ENCODE results near the gene CLBA1. TPM values are rescaled to one million over a fixed set of nuclear protein-coding genes. Genes with fewer than 3 reads are reported as not detected.

The CLBA1 gene
- polyA plus RNA-seq, 2 of the 4 experiments (the other 2 are of a cell fraction): 11.5 to 12.0 TPM

- CTCF ChIA-PET: interaction anchor here (1.8 to 9.1 kb wide), 3 partner anchors 15 to 27 kb away, joined by 6 to 509 read pairs (median 30); partner anchors contain the start of gene CDCA4
These were observed 54.0 kb downstream of the CLBA1 start for GRCh38 chr14:105039458-105040205.

GRCh38 chr14:105041841-105042765 is 56.5 kb downstream of the CLBA1 start:
- POLR2A ChIA-PET: interaction anchor here (0.6 kb wide), 1 partner anchor 29 kb away, joined by 3 read pairs; no protein-coding TSS in a partner anchor
- FAIRE-seq (no peak), DNase-seq (ENCODE audit: low read depth in 1 of 2, low spot score in 1 of 2) (peak in 1 of 2 experiments; percentile 36), ATAC-seq (no peak)
- 77% methylated on average over 25 of the region's 28 CpGs for WGBS (ENCODE audit: missing lambda C conversion rate)
- H3K4me3 ChIP-seq: no peak overlapping the region
- CTCF ChIA-PET: interaction anchor here (0.7 to 9.1 kb wide), 8 partner anchors 18 to 149 kb away, joined by 3 to 509 read pairs (median 22); partner anchors contain the start of genes CDCA4 and CLBA1
- peak overlapping the region in 1 of 2 experiments; percentile 47; a peak in 2 of 6 replicates for H3K27ac ChIP-seq
- H3K4me2 ChIP-seq: no peak overlapping the region
- TF ChIP-seq KDM1A (IDR thresholded peaks at IDR 0.05; ENCODE audit: low read depth) (no peak), FOSL2 (IDR thresholded peaks at IDR 0.05) (no peak), FOSL2 (CRISPR knock-in tag; IDR thresholded peaks at IDR 0.05) (peak; percentile 40; the same call in 1 of the 2 replicates)
- H3K9me3 ChIP-seq: no peaks in the 10 kb centered on the region
- H3K4me1 ChIP-seq: 0 out of 3 replicates have a peak, but pooled peaks cover 4% of the 10 kb centered on the region

More at GRCh38 chr14:105039458-105040205, 54.0 kb downstream of the CLBA1 start:
- H3K27ac ChIP-seq: no peak overlapping the region
- WGBS (ENCODE audit: missing lambda C conversion rate): 77% methylated on average over 12 of the region's 14 CpGs
- TF ChIP-seq, protein P1, sequence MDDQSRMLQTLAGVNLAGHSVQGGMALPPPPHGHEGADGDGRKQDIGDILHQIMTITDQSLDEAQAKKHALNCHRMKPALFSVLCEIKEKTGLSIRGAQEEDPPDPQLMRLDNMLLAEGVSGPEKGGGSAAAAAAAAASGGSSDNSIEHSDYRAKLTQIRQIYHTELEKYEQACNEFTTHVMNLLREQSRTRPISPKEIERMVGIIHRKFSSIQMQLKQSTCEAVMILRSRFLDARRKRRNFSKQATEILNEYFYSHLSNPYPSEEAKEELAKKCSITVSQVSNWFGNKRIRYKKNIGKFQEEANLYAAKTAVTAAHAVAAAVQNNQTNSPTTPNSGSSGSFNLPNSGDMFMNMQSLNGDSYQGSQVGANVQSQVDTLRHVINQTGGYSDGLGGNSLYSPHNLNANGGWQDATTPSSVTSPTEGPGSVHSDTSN (IDR thresholded peaks at IDR 0.05): no peak
- TF ChIP-seq KDM5A (IDR thresholded peaks at IDR 0.05): no peak
- no peak for TF ChIP-seq HOXA7 (CRISPR knock-in tag; IDR thresholded peaks at IDR 0.05)
- TF ChIP-seq CBX8 (IDR thresholded peaks at IDR 0.05): no peak
- no peak for TF ChIP-seq JUNB (IDR thresholded peaks at IDR 0.05)
- TF ChIP-seq, protein P2, sequence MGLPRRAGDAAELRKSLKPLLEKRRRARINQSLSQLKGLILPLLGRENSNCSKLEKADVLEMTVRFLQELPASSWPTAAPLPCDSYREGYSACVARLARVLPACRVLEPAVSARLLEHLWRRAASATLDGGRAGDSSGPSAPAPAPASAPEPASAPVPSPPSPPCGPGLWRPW (IDR thresholded peaks at IDR 0.05): no peak
- TF ChIP-seq RARB (CRISPR knock-in tag; IDR thresholded peaks at IDR 0.05): no peak
- H3K4me1 ChIP-seq: 0 out of 3 replicates have a peak, but pooled peaks cover 4% of the 10 kb centered on the region
- ATAC-seq (no peak), DNase-seq (ENCODE audit: low read depth in 1 of 2, low spot score in 1 of 2) (no peak), FAIRE-seq (no peak)
- no peak overlapping the region for H3K4me2 ChIP-seq
- no peaks in the 10 kb centered on the region for H3K9me3 ChIP-seq
- POLR2A ChIA-PET: no interaction called here
- no peak overlapping the region for H3K4me3 ChIP-seq

GRCh38 chr14:105042813-105043212 is 57.2 kb downstream of the CLBA1 start:
- no peak overlapping the region for H3K4me2 ChIP-seq
- CTCF ChIA-PET: interaction anchor here (0.8 to 9.1 kb wide), 6 partner anchors 12 to 68 kb away, joined by 3 to 509 read pairs (median 57); partner anchors contain the start of genes CDCA4 and CLBA1
- POLR2A ChIA-PET: interaction anchor here (0.6 to 2.0 kb wide), 2 partner anchors 22 to 30 kb away, joined by 3 to 5 read pairs; partner anchors contain the start of gene CDCA4
- no peak for ATAC-seq
- 0 out of 3 replicates have a peak, but pooled peaks cover 4% of the 10 kb centered on the region for H3K4me1 ChIP-seq
- DNase-seq (ENCODE audit: low read depth in 1 of 2, low spot score in 1 of 2): no peak
- no peak for FAIRE-seq
- no peak for TF ChIP-seq CHD4 (IDR thresholded peaks at IDR 0.05; ENCODE audit: borderline replicate concordance)
- TF ChIP-seq RNF2 (IDR thresholded peaks at IDR 0.05; ENCODE audit: borderline replicate concordance, low read depth): no peak
- no peak for TF ChIP-seq NR3C1 (IDR thresholded peaks at IDR 0.05)
- H3K9me3 ChIP-seq: no peaks in the 10 kb centered on the region
- peak overlapping the region in 1 of 2 experiments; percentile 14; a peak in 1 of 6 replicates for H3K27ac ChIP-seq
- 88% methylated on average over 15 of the region's 17 CpGs for WGBS (ENCODE audit: missing lambda C conversion rate)
- no peak overlapping the region for H3K4me3 ChIP-seq

DNA sequence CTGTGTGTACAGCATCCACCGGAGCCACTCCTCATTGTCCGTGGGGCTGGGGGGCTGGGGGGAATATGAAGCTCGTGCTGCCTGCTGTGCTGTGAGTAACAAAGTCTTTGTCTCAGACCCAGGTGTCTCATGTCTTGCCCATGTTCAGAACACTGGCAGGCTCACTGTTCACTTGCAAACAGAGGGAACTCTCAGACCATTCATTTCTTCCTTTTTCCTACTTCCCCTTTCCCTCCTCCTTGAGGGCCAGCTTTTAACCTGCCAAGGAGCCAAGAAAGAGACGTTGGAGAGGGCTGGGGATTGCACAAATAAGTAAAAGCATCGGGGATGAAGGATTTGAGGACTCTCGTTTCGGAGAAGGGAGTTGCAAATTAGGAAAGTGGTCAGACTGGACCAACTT is 58.1 kb downstream of the CLBA1 start:
- CTCF ChIA-PET: interaction anchor here (3.6 to 9.1 kb wide), 9 partner anchors 11 to 107 kb away, joined by 24 to 509 read pairs (median 70); partner anchors contain the start of genes CDCA4, CLBA1 and GPR132
- POLR2A ChIA-PET: interaction anchor here (2.0 kb wide), 1 partner anchor 23 kb away, joined by 5 read pairs; the partner anchor contains the start of gene CDCA4
- DNase-seq (ENCODE audit: low read depth in 1 of 2, low spot score in 1 of 2): no peak
- 0 out of 3 replicates have a peak, but pooled peaks cover 4% of the 10 kb centered on the region for H3K4me1 ChIP-seq
- H3K27ac ChIP-seq: peak overlapping the region in 1 of 2 experiments; percentile 22; a peak in 1 of 6 replicates
- H3K4me3 ChIP-seq: no peak overlapping the region
- ATAC-seq: no peak
- no peak for FAIRE-seq
- no peak for TF ChIP-seq CHD2 (IDR thresholded peaks at IDR 0.05; ENCODE audit: low read length, partially characterized antibody)
- TF ChIP-seq FOXS1 (CRISPR knock-in tag; IDR thresholded peaks at IDR 0.05): no peak
- TF ChIP-seq MAX (IDR thresholded peaks at IDR 0.05): no peak
- no peak for TF ChIP-seq MYC (IDR thresholded peaks at IDR 0.05; ENCODE audit: borderline replicate concordance, low read length)
- TF ChIP-seq MAZ (IDR thresholded peaks at IDR 0.05; ENCODE audit: borderline replicate concordance, low read depth, low read length): no peak
- no peak for TF ChIP-seq FOSL2 (IDR thresholded peaks at IDR 0.05)
- TF ChIP-seq FOSL2 (CRISPR knock-in tag; IDR thresholded peaks at IDR 0.05): no peak
- TF ChIP-seq ZC3H11A (IDR thresholded peaks at IDR 0.05): no peak
- no peak for TF ChIP-seq FOSB (CRISPR knock-in tag; IDR thresholded peaks at IDR 0.05)
- no peak for TF ChIP-seq HDAC2 (IDR thresholded peaks at IDR 0.05)
- no peak for TF ChIP-seq EP300 (IDR thresholded peaks at IDR 0.05)
- TF ChIP-seq ZFP36 (IDR thresholded peaks at IDR 0.05; ENCODE audit: borderline replicate concordance, partially characterized antibody): no peak
- WGBS (ENCODE audit: missing lambda C conversion rate): 67% methylated on average over 7 of the region's 7 CpGs
- no peak overlapping the region for H3K4me2 ChIP-seq
- H3K9me3 ChIP-seq: no peaks in the 10 kb centered on the region
